Measurements from ENCODE around the gene CCDC83.
"Not testable (repeated sequence)": the region's sequence is repeated elsewhere in the genome, so short reads cannot be mapped to it uniquely, and the experiment has no call there.

The CCDC83 gene

DNA sequence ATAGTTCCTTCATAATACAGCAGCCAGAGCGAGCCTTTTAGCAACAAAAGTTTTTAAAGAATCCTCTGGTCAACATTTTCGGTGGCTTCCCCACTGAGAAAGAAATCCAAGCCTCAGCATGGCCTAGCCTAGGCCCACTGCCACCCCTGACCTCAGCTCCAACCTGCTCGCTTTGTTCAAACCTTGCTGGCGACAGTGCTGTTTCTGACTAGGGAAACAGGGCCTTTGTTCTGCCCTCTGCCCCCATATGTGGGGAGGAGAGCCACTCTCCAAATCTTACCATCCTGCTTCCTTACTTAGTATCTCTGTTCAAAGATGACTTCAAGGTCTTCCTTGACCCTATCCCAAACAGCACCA lies 95.8 kb downstream of the CCDC83 start (continued):
- TF ChIP-seq, protein P1, sequence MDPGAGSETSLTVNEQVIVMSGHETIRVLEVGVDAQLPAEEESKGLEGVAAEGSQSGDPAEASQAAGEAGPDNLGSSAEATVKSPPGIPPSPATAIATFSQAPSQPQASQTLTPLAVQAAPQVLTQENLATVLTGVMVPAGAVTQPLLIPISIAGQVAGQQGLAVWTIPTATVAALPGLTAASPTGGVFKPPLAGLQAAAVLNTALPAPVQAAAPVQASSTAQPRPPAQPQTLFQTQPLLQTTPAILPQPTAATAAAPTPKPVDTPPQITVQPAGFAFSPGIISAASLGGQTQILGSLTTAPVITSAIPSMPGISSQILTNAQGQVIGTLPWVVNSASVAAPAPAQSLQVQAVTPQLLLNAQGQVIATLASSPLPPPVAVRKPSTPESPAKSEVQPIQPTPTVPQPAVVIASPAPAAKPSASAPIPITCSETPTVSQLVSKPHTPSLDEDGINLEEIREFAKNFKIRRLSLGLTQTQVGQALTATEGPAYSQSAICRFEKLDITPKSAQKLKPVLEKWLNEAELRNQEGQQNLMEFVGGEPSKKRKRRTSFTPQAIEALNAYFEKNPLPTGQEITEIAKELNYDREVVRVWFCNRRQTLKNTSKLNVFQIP (CRISPR knock-in tag; IDR thresholded peaks at IDR 0.05; ENCODE audit: borderline replicate concordance, low read depth), result no peak
- TF ChIP-seq BACH2 (CRISPR knock-in tag; IDR thresholded peaks at IDR 0.05; ENCODE audit: borderline replicate concordance) (no peak), ARNTL (CRISPR knock-in tag; IDR thresholded peaks at IDR 0.05; ENCODE audit: borderline replicate concordance, low read depth) (no peak)

GRCh38 chr11:85951428-85952107 lies 96.4 kb downstream of the CCDC83 start:
- TF ChIP-seq BACH2 (CRISPR knock-in tag; IDR thresholded peaks at IDR 0.05; ENCODE audit: borderline replicate concordance) (no peak), ZFP30 (CRISPR knock-in tag; IDR thresholded peaks at IDR 0.05) (no peak), TCF4 (CRISPR knock-in tag; IDR thresholded peaks at IDR 0.05; ENCODE audit: borderline replicate concordance) (no peak), CSDC2 (CRISPR knock-in tag; IDR thresholded peaks at IDR 0.05) (no peak), OSR1 (CRISPR knock-in tag; IDR thresholded peaks at IDR 0.05) (no peak), TSHZ2 (CRISPR knock-in tag; IDR thresholded peaks at IDR 0.05) (no peak), ARNTL (CRISPR knock-in tag; IDR thresholded peaks at IDR 0.05; ENCODE audit: borderline replicate concordance, low read depth) (no peak), PPARA (CRISPR knock-in tag; IDR thresholded peaks at IDR 0.05; ENCODE audit: borderline replicate concordance) (no peak), GLIS3 (CRISPR knock-in tag; IDR thresholded peaks at IDR 0.05) (no peak), ZNF565 (CRISPR knock-in tag; conservative IDR thresholded peaks at IDR 0.05; ENCODE audit: low read depth) (no peak), ISL1 (CRISPR knock-in tag; IDR thresholded peaks at IDR 0.05) (no peak), ZFP3 (CRISPR knock-in tag; IDR thresholded peaks at IDR 0.05) (no peak), ZNF70 (CRISPR knock-in tag; IDR thresholded peaks at IDR 0.05) (no peak), SNAI2 (CRISPR knock-in tag; IDR thresholded peaks at IDR 0.05) (no peak), ZNF8 (CRISPR knock-in tag; IDR thresholded peaks at IDR 0.05) (no peak)
- TF ChIP-seq, protein P2, sequence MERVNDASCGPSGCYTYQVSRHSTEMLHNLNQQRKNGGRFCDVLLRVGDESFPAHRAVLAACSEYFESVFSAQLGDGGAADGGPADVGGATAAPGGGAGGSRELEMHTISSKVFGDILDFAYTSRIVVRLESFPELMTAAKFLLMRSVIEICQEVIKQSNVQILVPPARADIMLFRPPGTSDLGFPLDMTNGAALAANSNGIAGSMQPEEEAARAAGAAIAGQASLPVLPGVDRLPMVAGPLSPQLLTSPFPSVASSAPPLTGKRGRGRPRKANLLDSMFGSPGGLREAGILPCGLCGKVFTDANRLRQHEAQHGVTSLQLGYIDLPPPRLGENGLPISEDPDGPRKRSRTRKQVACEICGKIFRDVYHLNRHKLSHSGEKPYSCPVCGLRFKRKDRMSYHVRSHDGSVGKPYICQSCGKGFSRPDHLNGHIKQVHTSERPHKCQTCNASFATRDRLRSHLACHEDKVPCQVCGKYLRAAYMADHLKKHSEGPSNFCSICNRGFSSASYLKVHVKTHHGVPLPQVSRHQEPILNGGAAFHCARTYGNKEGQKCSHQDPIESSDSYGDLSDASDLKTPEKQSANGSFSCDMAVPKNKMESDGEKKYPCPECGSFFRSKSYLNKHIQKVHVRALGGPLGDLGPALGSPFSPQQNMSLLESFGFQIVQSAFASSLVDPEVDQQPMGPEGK (CRISPR knock-in tag; IDR thresholded peaks at IDR 0.05; ENCODE audit: borderline replicate concordance), result no peak
- TF ChIP-seq, protein P3, sequence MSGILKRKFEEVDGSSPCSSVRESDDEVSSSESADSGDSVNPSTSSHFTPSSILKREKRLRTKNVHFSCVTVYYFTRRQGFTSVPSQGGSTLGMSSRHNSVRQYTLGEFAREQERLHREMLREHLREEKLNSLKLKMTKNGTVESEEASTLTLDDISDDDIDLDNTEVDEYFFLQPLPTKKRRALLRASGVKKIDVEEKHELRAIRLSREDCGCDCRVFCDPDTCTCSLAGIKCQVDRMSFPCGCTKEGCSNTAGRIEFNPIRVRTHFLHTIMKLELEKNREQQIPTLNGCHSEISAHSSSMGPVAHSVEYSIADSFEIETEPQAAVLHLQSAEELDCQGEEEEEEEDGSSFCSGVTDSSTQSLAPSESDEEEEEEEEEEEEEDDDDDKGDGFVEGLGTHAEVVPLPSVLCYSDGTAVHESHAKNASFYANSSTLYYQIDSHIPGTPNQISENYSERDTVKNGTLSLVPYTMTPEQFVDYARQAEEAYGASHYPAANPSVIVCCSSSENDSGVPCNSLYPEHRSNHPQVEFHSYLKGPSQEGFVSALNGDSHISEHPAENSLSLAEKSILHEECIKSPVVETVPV (CRISPR knock-in tag; IDR thresholded peaks at IDR 0.05), result no peak
- ATAC-seq, result no peak

GRCh38 chr11:85952108-85952485 lies 96.9 kb downstream of the CCDC83 start:
- not testable (repeated sequence) for ATAC-seq

DNA sequence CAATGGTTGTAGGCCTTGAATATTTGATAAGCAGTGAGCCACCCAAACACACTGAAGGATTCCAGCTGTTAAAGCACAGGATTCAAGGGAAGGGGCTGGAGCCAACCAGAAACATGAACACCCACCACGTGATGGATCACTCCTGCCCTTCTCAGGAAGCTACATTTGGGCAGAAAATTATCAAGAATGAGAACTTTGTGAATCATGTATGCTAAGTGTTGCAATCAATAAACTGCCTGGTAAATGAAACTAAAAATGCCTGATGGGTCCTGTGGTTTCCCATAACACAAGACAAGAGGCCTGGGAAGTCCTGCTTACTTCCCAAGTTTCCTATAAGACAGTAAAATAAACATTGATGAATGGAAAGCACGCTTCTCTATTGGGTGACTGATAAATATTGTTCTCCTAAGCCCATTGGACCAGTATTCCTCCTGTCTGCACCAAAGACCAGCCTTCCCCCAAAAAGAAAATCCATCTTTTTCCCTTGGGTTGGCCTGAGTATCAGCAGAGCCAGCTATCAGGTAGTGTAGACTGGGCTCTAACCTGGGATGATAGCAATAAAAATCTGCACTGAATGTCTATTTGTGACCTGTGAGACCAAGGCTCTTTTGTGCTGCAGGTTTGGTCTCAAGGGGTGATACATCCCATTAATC lies 98.4 kb downstream of the CCDC83 start:
- TF ChIP-seq, protein P4, sequence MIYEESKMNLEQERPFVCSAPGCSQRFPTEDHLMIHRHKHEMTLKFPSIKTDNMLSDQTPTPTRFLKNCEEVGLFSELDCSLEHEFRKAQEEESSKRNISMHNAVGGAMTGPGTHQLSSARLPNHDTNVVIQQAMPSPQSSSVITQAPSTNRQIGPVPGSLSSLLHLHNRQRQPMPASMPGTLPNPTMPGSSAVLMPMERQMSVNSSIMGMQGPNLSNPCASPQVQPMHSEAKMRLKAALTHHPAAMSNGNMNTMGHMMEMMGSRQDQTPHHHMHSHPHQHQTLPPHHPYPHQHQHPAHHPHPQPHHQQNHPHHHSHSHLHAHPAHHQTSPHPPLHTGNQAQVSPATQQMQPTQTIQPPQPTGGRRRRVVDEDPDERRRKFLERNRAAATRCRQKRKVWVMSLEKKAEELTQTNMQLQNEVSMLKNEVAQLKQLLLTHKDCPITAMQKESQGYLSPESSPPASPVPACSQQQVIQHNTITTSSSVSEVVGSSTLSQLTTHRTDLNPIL (CRISPR knock-in tag; IDR thresholded peaks at IDR 0.05; ENCODE audit: low read depth), result no peak
- no peak for TF ChIP-seq ISL1 (CRISPR knock-in tag; IDR thresholded peaks at IDR 0.05)
- TF ChIP-seq OSR1 (CRISPR knock-in tag; IDR thresholded peaks at IDR 0.05), result no peak

More for the DNA sequence above, 98.4 kb downstream of the CCDC83 start:
- ATAC-seq, result no peak

Measured in SK-N-SH treated with all-trans-retinoic acid at 6 μM for 48 hours (cell line).